IMR-90 (cell line): Measurements from ENCODE around the gene RAB40C. TPM values are rescaled to one million over a fixed set of nuclear protein-coding genes. Genes with fewer than 3 reads are reported as not detected.

ENCODE experiments used
- ATAC-seq: fragments of 200-7000 bp; cut with Tn5 transposase; 2 replicates; pipeline ENCODE4 v1.9.1; 2020; ENCODE audit warnings: low read depth, mild to moderate bottlenecking, moderate library complexity
- BruUV-seq: library from RNA; stranded (reverse); fragments of 400-500 nt; replicated peaks from 2 replicates; lab custom pipeline; 2021; lab: Mats Ljungman, UMichigan
- CTCF ChIA-PET: fragments of 300-600 bp; formaldehyde crosslinking; extraction: SDS; loops from one replicate; lab custom pipeline; 2021; ENCODE audit warnings: antibody characterized with exemption; lab: Yijun Ruan, JAX
- POLR2A ChIA-PET: fragments of 300-600 bp; sonication (Branson Sonifier 250); formaldehyde crosslinking; loops from one replicate; lab custom pipeline; 2022; ENCODE audit warnings: antibody characterized with exemption; ENCODE audit not compliant: unreplicated experiment; lab: Charles Lee
- DNase-seq: peaks from one replicate; pipeline ENCODE4 v3.0.0; 2013
- H2AFZ ChIP-seq: replicated peaks from 2 replicates; pipeline ENCODE3; 2013; ENCODE audit warnings: low read length, mild to moderate bottlenecking; ENCODE audit not compliant: poor library complexity
- H2AK5ac ChIP-seq: 2 replicates; pipeline ENCODE4 v1.6.1; 2013; ENCODE audit warnings: low read depth, low read length, inconsistent platforms
- H2AK9ac ChIP-seq: replicated peaks from 2 replicates; pipeline ENCODE3; 2013; ENCODE audit warnings: mild to moderate bottlenecking, low read depth, low read length, moderate library complexity; ENCODE audit not compliant: poor library complexity
- H2BK120ac ChIP-seq: 2 replicates; pipeline ENCODE4 v1.6.1; 2013; ENCODE audit warnings: low read depth, low read length, inconsistent platforms
- H2BK15ac ChIP-seq: 3 replicates; pipeline ENCODE4 v1.6.1; 2013; ENCODE audit warnings: low read depth, low read length, inconsistent platforms
- H2BK20ac ChIP-seq: 2 replicates; pipeline ENCODE4 v1.6.1; 2013; ENCODE audit warnings: low read depth, mild to moderate bottlenecking, inconsistent platforms, low read length, moderate library complexity
- H2BK5ac ChIP-seq: 2 replicates; pipeline ENCODE4 v1.6.1; 2013; ENCODE audit warnings: mild to moderate bottlenecking, low read depth, low read length, inconsistent platforms; ENCODE audit not compliant: poor library complexity, severe bottlenecking
- H3K14ac ChIP-seq: replicated peaks from 2 replicates; pipeline ENCODE4 v1.6.1; 2013; ENCODE audit warnings: low read depth, low read length, inconsistent platforms
- H3K18ac ChIP-seq: 2 replicates; pipeline ENCODE4 v1.6.1; 2013; ENCODE audit warnings: low read depth, low read length, control low read depth
- H3K23ac ChIP-seq: 2 replicates; pipeline ENCODE4 v1.6.1; 2013; ENCODE audit warnings: low read depth, low read length, inconsistent platforms
- H3K27ac ChIP-seq: 2 replicates; pipeline ENCODE4 v1.5.1; 2013; ENCODE audit warnings: mild to moderate bottlenecking, control low read depth, low read length; ENCODE audit not compliant: insufficient read depth
- H3K27me3 ChIP-seq: 2 replicates; pipeline ENCODE4 v1.6.1; 2013; ENCODE audit warnings: low read length; ENCODE audit not compliant: control insufficient read depth, insufficient read depth
- H3K36me3 ChIP-seq: 2 replicates; pipeline ENCODE4 v1.6.1; 2013; ENCODE audit warnings: low read length, mixed read lengths; ENCODE audit not compliant: control insufficient read depth, insufficient read depth
- H3K4ac ChIP-seq: 2 replicates; pipeline ENCODE4 v1.6.1; 2013; ENCODE audit warnings: low read depth, low read length, inconsistent platforms
- H3K4me1 ChIP-seq: 2 replicates; pipeline ENCODE4 v1.6.1; 2013; ENCODE audit warnings: low read length, mixed read lengths; ENCODE audit not compliant: control insufficient read depth, insufficient read depth
- H3K4me2 ChIP-seq: 2 replicates; pipeline ENCODE4 v1.6.1; 2013; ENCODE audit warnings: low read depth, mild to moderate bottlenecking, control low read depth, low read length, moderate library complexity
- H3K4me3 ChIP-seq: 2 replicates; pipeline ENCODE4 v1.5.1; 2013; ENCODE audit warnings: low read depth, mild to moderate bottlenecking, control low read depth, low read length, moderate library complexity; ENCODE audit not compliant: insufficient read depth
- H3K56ac ChIP-seq: 2 replicates; pipeline ENCODE4 v1.6.1; 2013; ENCODE audit warnings: low read length, inconsistent platforms; ENCODE audit not compliant: insufficient read depth; ENCODE audit errors: extremely low read depth
- H3K79me1 ChIP-seq, 2 experiments: 2 replicates each; pipeline ENCODE4 v1.6.1; 2013; ENCODE audit warnings: low read length in 2 of 2, inconsistent platforms in 1 of 2, low read depth in 1 of 2
- H3K9ac ChIP-seq: 2 replicates; pipeline ENCODE4 v1.6.1; 2013; ENCODE audit warnings: low read depth, low read length, control low read depth
- H3K9me1 ChIP-seq: 2 replicates; pipeline ENCODE4 v1.6.1; 2013; ENCODE audit warnings: low read length, inconsistent platforms; ENCODE audit not compliant: insufficient read depth
- H3K9me3 ChIP-seq: 2 replicates; pipeline ENCODE4 v1.6.1; 2013; ENCODE audit warnings: low read length; ENCODE audit not compliant: control insufficient read depth, insufficient read depth
- H4K20me1 ChIP-seq: 2 replicates; pipeline ENCODE4 v1.6.1; 2013; ENCODE audit warnings: low read length, inconsistent platforms; ENCODE audit not compliant: insufficient read depth
- H4K5ac ChIP-seq: 2 replicates; pipeline ENCODE4 v1.6.1; 2013; ENCODE audit warnings: mild to moderate bottlenecking, low read depth, low read length, control low read depth
- H4K8ac ChIP-seq, 2 experiments: 2 replicates each; pipeline ENCODE4 v1.6.1; 2013; ENCODE audit warnings: low read depth in 2 of 2, low read length in 2 of 2, control low read depth in 1 of 2, inconsistent platforms in 1 of 2
- H4K91ac ChIP-seq: 2 replicates; pipeline ENCODE4 v1.6.1; 2013; ENCODE audit warnings: low read depth, low read length, inconsistent platforms; ENCODE audit not compliant: insufficient read depth
- BHLHE40 ChIP-seq: fragments of 150-350 bp; IDR thresholded peaks from 2 replicates; pipeline ENCODE4 v1.6.1; 2016; ENCODE audit warnings: mild to moderate bottlenecking, low read depth, low read length
- CEBPB ChIP-seq: IDR thresholded peaks from 2 replicates; pipeline ENCODE4 v1.6.1; 2012; ENCODE audit warnings: low read depth, low read length, improper control_type of control experiment
- CHD1 ChIP-seq: IDR thresholded peaks from 2 replicates; pipeline ENCODE4 v1.6.1; 2012; ENCODE audit warnings: low read depth, low read length, improper control_type of control experiment
- FOS ChIP-seq: fragments of 150-350 bp; IDR thresholded peaks from 2 replicates; pipeline ENCODE4 v1.6.1; 2016; ENCODE audit warnings: low read depth, low read length
- MAFK ChIP-seq: IDR thresholded peaks from 2 replicates; pipeline ENCODE4 v1.6.1; 2012; ENCODE audit warnings: low read depth, low read length, improper control_type of control experiment
- MAZ ChIP-seq: IDR thresholded peaks from 2 replicates; pipeline ENCODE4 v1.6.1; 2012; ENCODE audit warnings: low read depth, mild to moderate bottlenecking, low read length, improper control_type of control experiment, moderate library complexity, borderline replicate concordance
- MXI1 ChIP-seq: IDR thresholded peaks from 2 replicates; pipeline ENCODE4 v1.6.1; 2012; ENCODE audit warnings: low read depth, mild to moderate bottlenecking, low read length, moderate library complexity, borderline replicate concordance
- RAD21 ChIP-seq: IDR thresholded peaks from 2 replicates; pipeline ENCODE4 v1.6.1; 2012; ENCODE audit warnings: low read length, improper control_type of control experiment
- RCOR1 ChIP-seq: IDR thresholded peaks from 2 replicates; pipeline ENCODE4 v1.6.1; 2012; ENCODE audit warnings: mild to moderate bottlenecking, low read length, improper control_type of control experiment; ENCODE audit not compliant: insufficient replicate concordance
- RFX5 ChIP-seq: IDR thresholded peaks from 2 replicates; pipeline ENCODE4 v1.8.0; 2012; ENCODE audit warnings: low read depth, mild to moderate bottlenecking, low read length, moderate library complexity
- WGBS, 2 experiments: methylation state at CpG; one replicate each; pipeline versions ENCODE4 v1.1.5 to v1.1.7; 2013; ENCODE audit warnings: missing lambda C conversion rate in 2 of 2; ENCODE audit not compliant: insufficient read length in 1 of 2; ENCODE audit errors: extremely low coverage in 2 of 2; 5-methylcytosine and 5-hydroxymethylcytosine counted together
- dilution Hi-C: fragments of 300-500 bp; cut with HindIII; formaldehyde crosslinking; loops from one replicate; pipeline ENCODE4 v1.14.3; 2018; ENCODE audit warnings: low sequenced_read_pairs; ENCODE audit not compliant: unreplicated experiment
- in situ Hi-C: fragments of 300-500 bp; cut with MboI; formaldehyde crosslinking; loops from 3 replicates; pipeline ENCODE4 v1.14.3; 2019; ENCODE audit warnings: low sequenced_read_pairs, inconsistent platforms, mixed read lengths
- intact Hi-C: fragments of 100-400 bp; cut with micrococcal nuclease; formaldehyde crosslinking; loops from 2 replicates; pipeline ENCODE4 v1.10.0; 2022
- polyA plus RNA-seq, 3 experiments: library from polyadenylated mRNA; depleted of rRNA; stranded (reverse); fragments of >200 nt; gene quantifications; 2 replicates each; pipeline ENCODE4 v1.2.3, GENCODE V29; 2012; ENCODE audit warnings: low replicate concordance in 1 of 3
- total RNA-seq: library from RNA; depleted of rRNA; stranded (reverse); fragments of >200 nt; gene quantifications from 2 replicates; pipeline ENCODE4 v1.2.3, GENCODE V29; 2012
- TF ChIP-seq, protein P1 (sequence below): fragments of 150-350 bp; IDR thresholded peaks from 2 replicates; pipeline ENCODE4 v1.6.1; 2017; ENCODE audit warnings: mild to moderate bottlenecking, antibody characterized with exemption, low read length, low read depth
- TF ChIP-seq, protein P2 (sequence below): conservative IDR thresholded peaks from 2 replicates; pipeline ENCODE4 v1.5.1; 2012; ENCODE audit warnings: mild to moderate bottlenecking, low read depth, low read length, improper control_type of control experiment
- TF ChIP-seq, protein P3 (sequence below): fragments of 150-350 bp; IDR thresholded peaks from 2 replicates; pipeline ENCODE4 v1.6.1; 2016; ENCODE audit warnings: low read depth, mild to moderate bottlenecking, low read length, moderate library complexity, borderline replicate concordance

RAB40C gene
- total and polyA plus RNA-seq, 2 of the 4 experiments (the other 2 are of a cell fraction) = 6.8 to 13.7 TPM

DNA sequence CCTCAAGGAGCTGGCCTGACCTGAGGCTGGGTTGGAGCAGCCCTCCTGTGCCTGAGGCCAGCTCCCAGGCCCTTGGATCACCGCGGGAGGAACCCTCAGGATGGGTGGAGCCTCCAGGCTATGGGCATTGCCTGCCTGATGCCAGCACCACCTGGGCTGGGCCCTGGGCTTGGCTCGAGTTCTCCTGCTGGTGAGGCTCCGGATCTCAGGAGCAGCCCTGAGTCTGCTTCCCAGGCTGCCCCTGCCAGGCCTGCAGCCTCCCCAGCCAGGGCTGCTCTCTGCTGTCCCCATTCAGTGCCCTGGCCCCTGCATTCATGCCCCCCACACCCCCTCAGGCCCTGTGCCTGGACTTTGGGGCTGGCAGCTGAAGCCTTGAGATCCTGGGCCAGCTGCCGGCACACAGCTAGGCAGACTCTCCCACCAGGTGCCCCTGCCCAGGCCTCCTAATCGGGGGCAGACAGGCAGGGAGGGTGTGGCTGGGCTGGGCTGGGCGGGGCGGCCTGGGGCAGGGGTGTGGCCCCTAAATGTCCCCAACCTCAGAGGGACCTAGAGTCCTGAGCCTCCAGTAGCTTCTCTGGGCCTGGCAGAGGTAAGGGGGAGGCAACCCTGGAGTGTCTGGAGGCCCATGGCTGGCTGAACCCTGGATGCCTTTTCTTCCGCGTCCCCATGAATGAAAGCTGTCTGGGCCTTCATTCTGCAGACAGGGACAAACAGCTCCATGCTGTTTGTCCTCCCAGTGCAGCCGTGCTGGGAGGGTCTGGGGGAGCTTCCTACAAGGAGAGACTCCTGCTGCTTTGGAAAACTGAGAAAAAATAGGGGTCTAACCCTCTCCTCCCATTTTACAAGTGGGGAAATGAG lies 21.2 kb upstream of the RAB40C start:
- peak overlapping the region; percentile 92 to 99; a peak in 3 of 4 replicates for H4K8ac ChIP-seq
- H3K4me1 ChIP-seq = peaks cover 23% of the 10 kb centered on the region
- CTCF ChIA-PET = no interaction called here
- H3K9me1 ChIP-seq = peaks cover 4% of the 10 kb centered on the region; the same call in 1 of the 2 replicates
- no peak overlapping the region for H3K23ac ChIP-seq
- dilution Hi-C loops (no loop called here), in situ Hi-C loops (no loop called here), intact Hi-C loops (no loop called here)
- DNase-seq (no peak), ATAC-seq (no peak)
- H3K14ac ChIP-seq = no peak overlapping the region
- H2BK5ac ChIP-seq = no peak overlapping the region
- H3K18ac ChIP-seq = no peak overlapping the region
- H3K27ac ChIP-seq = peak overlapping the region; percentile 97; the same call in 1 of the 2 replicates
- no TSS peak for BruUV-seq
- 80% methylated on average over 4 of the region's 11 CpGs; no CpG with 5 or more reads in 1 of the 2 experiments for WGBS, 2 experiments
- H3K56ac ChIP-seq = no peak overlapping the region; the same call in 1 of the 2 replicates
- H4K5ac ChIP-seq = peak overlapping the region; percentile 97
- no peak overlapping the region; the same call in 1 of the 2 replicates for H2BK120ac ChIP-seq
- H3K79me1 ChIP-seq = peaks cover 3 to 27% of the 10 kb centered on the region in 2 experiments; a peak in 2 of 4 replicates
- peaks cover 8% of the 10 kb centered on the region for H4K20me1 ChIP-seq
- no peaks in the 10 kb centered on the region for H3K36me3 ChIP-seq
- H4K91ac ChIP-seq = no peak overlapping the region; the same call in 1 of the 2 replicates
- peak overlapping the region; percentile 82; the same call in 1 of the 2 replicates for H3K4me2 ChIP-seq
- POLR2A ChIA-PET = no interaction called here
- H2AK5ac ChIP-seq = no peak overlapping the region; the same call in 1 of the 2 replicates
- H3K4me3 ChIP-seq = no peak overlapping the region
- 0 out of 2 replicates have a peak overlapping the region, but pooled peaks have one; percentile 6 for H3K9ac ChIP-seq
- no peaks in the 10 kb centered on the region for H3K9me3 ChIP-seq
- peak overlapping the region; percentile 93 for H2AK9ac ChIP-seq
- no peak overlapping the region for H2BK15ac ChIP-seq
- H3K27me3 ChIP-seq = no peaks in the 10 kb centered on the region
- H3K4ac ChIP-seq = no peak overlapping the region
- no peak overlapping the region for H2BK20ac ChIP-seq
- H2AFZ ChIP-seq = peak overlapping the region; percentile 41
- TF ChIP-seq RAD21 (no peak), RCOR1 (no peak), RFX5 (no peak), CEBPB (no peak), MAFK (no peak), CHD1 (no peak), BHLHE40 (no peak), MAZ (no peak), MXI1 (no peak), FOS (no peak)
- TF ChIP-seq, protein P1, sequence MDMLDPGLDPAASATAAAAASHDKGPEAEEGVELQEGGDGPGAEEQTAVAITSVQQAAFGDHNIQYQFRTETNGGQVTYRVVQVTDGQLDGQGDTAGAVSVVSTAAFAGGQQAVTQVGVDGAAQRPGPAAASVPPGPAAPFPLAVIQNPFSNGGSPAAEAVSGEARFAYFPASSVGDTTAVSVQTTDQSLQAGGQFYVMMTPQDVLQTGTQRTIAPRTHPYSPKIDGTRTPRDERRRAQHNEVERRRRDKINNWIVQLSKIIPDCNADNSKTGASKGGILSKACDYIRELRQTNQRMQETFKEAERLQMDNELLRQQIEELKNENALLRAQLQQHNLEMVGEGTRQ = no peak
- TF ChIP-seq, protein P2, sequence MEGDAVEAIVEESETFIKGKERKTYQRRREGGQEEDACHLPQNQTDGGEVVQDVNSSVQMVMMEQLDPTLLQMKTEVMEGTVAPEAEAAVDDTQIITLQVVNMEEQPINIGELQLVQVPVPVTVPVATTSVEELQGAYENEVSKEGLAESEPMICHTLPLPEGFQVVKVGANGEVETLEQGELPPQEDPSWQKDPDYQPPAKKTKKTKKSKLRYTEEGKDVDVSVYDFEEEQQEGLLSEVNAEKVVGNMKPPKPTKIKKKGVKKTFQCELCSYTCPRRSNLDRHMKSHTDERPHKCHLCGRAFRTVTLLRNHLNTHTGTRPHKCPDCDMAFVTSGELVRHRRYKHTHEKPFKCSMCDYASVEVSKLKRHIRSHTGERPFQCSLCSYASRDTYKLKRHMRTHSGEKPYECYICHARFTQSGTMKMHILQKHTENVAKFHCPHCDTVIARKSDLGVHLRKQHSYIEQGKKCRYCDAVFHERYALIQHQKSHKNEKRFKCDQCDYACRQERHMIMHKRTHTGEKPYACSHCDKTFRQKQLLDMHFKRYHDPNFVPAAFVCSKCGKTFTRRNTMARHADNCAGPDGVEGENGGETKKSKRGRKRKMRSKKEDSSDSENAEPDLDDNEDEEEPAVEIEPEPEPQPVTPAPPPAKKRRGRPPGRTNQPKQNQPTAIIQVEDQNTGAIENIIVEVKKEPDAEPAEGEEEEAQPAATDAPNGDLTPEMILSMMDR = no peak
- TF ChIP-seq, protein P3, sequence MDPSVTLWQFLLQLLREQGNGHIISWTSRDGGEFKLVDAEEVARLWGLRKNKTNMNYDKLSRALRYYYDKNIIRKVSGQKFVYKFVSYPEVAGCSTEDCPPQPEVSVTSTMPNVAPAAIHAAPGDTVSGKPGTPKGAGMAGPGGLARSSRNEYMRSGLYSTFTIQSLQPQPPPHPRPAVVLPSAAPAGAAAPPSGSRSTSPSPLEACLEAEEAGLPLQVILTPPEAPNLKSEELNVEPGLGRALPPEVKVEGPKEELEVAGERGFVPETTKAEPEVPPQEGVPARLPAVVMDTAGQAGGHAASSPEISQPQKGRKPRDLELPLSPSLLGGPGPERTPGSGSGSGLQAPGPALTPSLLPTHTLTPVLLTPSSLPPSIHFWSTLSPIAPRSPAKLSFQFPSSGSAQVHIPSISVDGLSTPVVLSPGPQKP = no peak
